NCI-H226 (cell line): ENCODE results near the gene DZIP1L.
A peak's percentile ranks its signal among the peaks of the same experiment; 100 is the strongest.

ENCODE experiments used
- DNase-seq: peaks from one replicate; pipeline ENCODE4 v3.0.0-alpha.2; 2015

The DZIP1L gene

GRCh38 chr3:138066383-138066782 is 49.0 kb downstream of the DZIP1L start:
- no peak for DNase-seq

- no peak for DNase-seq
Observed at GRCh38 chr3:138065949-138066348, 49.5 kb downstream of the DZIP1L start.

- DNase-seq: no peak
Observed at GRCh38 chr3:138063416-138063815, 52.0 kb downstream of the DZIP1L start.

GRCh38 chr3:138062626-138063025 is 52.8 kb downstream of the DZIP1L start:
- no peak for DNase-seq

- no peak for DNase-seq
Observed at GRCh38 chr3:138062037-138062436, 53.4 kb downstream of the DZIP1L start.

- no peak for DNase-seq
Observed at GRCh38 chr3:138060792-138061191, 54.6 kb downstream of the DZIP1L start.

- no peak for DNase-seq
Observed at GRCh38 chr3:138059261-138059660, 56.1 kb downstream of the DZIP1L start.

GRCh38 chr3:138057384-138057783 is 58.0 kb downstream of the DZIP1L start:
- no peak for DNase-seq

GRCh38 chr3:138054057-138054456 is 61.4 kb downstream of the DZIP1L start:
- no peak for DNase-seq

GRCh38 chr3:138051947-138052802 is 63.2 kb downstream of the DZIP1L start:
- peak; percentile 45 for DNase-seq

GRCh38 chr3:138049157-138049919 is 66.1 kb downstream of the DZIP1L start:
- peak; percentile 86 for DNase-seq

GRCh38 chr3:138047596-138048158 is 67.7 kb downstream of the DZIP1L start:
- no peak for DNase-seq

GRCh38 chr3:138046955-138047354 is 68.5 kb downstream of the DZIP1L start:
- peak; percentile 57 for DNase-seq

GRCh38 chr3:138046085-138046484 is 69.3 kb downstream of the DZIP1L start:
- no peak for DNase-seq

- DNase-seq: peak; percentile 89
Observed at GRCh38 chr3:138043266-138044029, 72.0 kb downstream of the DZIP1L start.

GRCh38 chr3:138042043-138042442 is 73.4 kb downstream of the DZIP1L start:
- peak; percentile 65 for DNase-seq

GRCh38 chr3:138038725-138039462 is 76.5 kb downstream of the DZIP1L start:
- no peak for DNase-seq

GRCh38 chr3:138036572-138036971 is 78.8 kb downstream of the DZIP1L start:
- no peak for DNase-seq

GRCh38 chr3:138034918-138035317 is 80.5 kb downstream of the DZIP1L start:
- no peak for DNase-seq

- no peak for DNase-seq
Observed at GRCh38 chr3:138033202-138033691, 82.2 kb downstream of the DZIP1L start.

GRCh38 chr3:138032567-138032966 is 82.8 kb downstream of the DZIP1L start:
- no peak for DNase-seq

- no peak for DNase-seq
Observed at GRCh38 chr3:138031536-138031935, 83.9 kb downstream of the DZIP1L start.
